Measurements from ENCODE around the gene ENAH.

Gene ENAH

DNA sequence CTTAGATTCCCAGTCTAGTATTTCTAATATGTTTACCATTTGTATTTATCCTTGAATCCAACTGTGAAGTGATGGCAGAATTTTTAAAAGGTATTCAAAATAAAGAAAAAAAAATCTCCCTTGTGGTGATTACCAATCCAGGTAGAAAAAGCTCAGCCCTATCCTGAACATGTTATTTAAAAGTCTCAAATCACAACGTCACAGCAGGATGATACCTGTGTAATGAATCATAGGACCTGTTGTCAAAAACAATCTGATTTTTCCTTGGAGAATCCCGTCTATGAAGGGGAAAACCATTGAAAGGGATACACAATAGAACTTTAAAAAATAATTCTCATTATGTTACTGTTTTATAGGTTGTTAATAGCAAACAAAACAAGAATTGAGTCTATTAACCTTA lies 148.1 kb downstream of the ENAH start:
- Histone ChIP-seq H3K4me3 (replicated peaks; ENCODE audit: insufficient read depth, low read length) (no peak overlapping the region), H3K27ac (replicated peaks) (no peak overlapping the region), H3K27me3 (ENCODE audit: insufficient read depth, poor library complexity, severe bottlenecking) (no peaks in the 10 kb centered on the region)
- TF ChIP-seq, protein P1, sequence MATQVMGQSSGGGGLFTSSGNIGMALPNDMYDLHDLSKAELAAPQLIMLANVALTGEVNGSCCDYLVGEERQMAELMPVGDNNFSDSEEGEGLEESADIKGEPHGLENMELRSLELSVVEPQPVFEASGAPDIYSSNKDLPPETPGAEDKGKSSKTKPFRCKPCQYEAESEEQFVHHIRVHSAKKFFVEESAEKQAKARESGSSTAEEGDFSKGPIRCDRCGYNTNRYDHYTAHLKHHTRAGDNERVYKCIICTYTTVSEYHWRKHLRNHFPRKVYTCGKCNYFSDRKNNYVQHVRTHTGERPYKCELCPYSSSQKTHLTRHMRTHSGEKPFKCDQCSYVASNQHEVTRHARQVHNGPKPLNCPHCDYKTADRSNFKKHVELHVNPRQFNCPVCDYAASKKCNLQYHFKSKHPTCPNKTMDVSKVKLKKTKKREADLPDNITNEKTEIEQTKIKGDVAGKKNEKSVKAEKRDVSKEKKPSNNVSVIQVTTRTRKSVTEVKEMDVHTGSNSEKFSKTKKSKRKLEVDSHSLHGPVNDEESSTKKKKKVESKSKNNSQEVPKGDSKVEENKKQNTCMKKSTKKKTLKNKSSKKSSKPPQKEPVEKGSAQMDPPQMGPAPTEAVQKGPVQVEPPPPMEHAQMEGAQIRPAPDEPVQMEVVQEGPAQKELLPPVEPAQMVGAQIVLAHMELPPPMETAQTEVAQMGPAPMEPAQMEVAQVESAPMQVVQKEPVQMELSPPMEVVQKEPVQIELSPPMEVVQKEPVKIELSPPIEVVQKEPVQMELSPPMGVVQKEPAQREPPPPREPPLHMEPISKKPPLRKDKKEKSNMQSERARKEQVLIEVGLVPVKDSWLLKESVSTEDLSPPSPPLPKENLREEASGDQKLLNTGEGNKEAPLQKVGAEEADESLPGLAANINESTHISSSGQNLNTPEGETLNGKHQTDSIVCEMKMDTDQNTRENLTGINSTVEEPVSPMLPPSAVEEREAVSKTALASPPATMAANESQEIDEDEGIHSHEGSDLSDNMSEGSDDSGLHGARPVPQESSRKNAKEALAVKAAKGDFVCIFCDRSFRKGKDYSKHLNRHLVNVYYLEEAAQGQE (IDR thresholded peaks at IDR 0.05; ENCODE audit: insufficient replicate concordance, low read depth) = no peak
- TF ChIP-seq SPI1 (IDR thresholded peaks at IDR 0.05; ENCODE audit: borderline replicate concordance, low read depth) = no peak
- no peak for TF ChIP-seq GABPA (IDR thresholded peaks at IDR 0.05; ENCODE audit: low read depth)
- TF ChIP-seq POLR2AphosphoS5 (IDR thresholded peaks at IDR 0.05; ENCODE audit: low read depth) = no peak
- TF ChIP-seq, protein P2, sequence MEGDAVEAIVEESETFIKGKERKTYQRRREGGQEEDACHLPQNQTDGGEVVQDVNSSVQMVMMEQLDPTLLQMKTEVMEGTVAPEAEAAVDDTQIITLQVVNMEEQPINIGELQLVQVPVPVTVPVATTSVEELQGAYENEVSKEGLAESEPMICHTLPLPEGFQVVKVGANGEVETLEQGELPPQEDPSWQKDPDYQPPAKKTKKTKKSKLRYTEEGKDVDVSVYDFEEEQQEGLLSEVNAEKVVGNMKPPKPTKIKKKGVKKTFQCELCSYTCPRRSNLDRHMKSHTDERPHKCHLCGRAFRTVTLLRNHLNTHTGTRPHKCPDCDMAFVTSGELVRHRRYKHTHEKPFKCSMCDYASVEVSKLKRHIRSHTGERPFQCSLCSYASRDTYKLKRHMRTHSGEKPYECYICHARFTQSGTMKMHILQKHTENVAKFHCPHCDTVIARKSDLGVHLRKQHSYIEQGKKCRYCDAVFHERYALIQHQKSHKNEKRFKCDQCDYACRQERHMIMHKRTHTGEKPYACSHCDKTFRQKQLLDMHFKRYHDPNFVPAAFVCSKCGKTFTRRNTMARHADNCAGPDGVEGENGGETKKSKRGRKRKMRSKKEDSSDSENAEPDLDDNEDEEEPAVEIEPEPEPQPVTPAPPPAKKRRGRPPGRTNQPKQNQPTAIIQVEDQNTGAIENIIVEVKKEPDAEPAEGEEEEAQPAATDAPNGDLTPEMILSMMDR (IDR thresholded peaks at IDR 0.05; ENCODE audit: insufficient read depth, low read length) = no peak
- DNase-seq (ENCODE audit: low read depth in 1 of 2, low spot score in 1 of 2) = no peak

DNA sequence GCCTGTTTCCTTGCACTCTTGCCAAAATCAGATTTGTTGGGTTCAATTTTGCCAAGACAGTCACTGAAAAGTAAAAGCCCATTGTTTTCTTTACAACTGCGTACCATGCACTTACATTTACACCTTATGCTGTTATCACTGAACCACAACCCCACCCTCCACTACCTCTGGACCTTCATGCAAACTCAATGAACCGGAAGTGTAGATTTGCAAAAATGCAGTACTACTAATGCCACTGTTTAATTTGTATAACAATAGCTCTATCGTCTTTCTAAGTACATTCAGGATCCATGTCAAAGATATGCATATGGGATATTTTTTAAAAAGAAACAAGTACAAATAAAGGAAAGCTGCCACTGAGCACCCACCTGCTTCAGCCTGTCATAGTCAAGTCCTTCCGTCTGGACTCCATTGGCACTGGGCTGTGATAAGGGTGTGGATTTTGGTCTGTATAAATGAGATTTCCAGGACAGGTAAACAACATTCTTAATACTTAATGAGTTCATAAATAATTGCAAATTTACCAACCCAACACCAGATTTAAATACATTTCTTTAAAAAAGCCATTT lies 152.2 kb downstream of the ENAH start:
- Histone ChIP-seq H3K27me3 (ENCODE audit: insufficient read depth, poor library complexity, severe bottlenecking) (no peaks in the 10 kb centered on the region), H3K4me3 (replicated peaks; ENCODE audit: insufficient read depth, low read length) (no peak overlapping the region), H3K27ac (replicated peaks) (no peak overlapping the region)
- no peak for DNase-seq (ENCODE audit: low read depth in 1 of 2, low spot score in 1 of 2)
- TF ChIP-seq GABPA (IDR thresholded peaks at IDR 0.05; ENCODE audit: low read depth) = no peak
- TF ChIP-seq, protein P2 (IDR thresholded peaks at IDR 0.05; ENCODE audit: insufficient read depth, low read length) = no peak
- no peak for TF ChIP-seq SPI1 (IDR thresholded peaks at IDR 0.05; ENCODE audit: borderline replicate concordance, low read depth)
- TF ChIP-seq POLR2AphosphoS5 (IDR thresholded peaks at IDR 0.05; ENCODE audit: low read depth) = no peak
- TF ChIP-seq, protein P1 (IDR thresholded peaks at IDR 0.05; ENCODE audit: insufficient replicate concordance, low read depth) = no peak

DNA sequence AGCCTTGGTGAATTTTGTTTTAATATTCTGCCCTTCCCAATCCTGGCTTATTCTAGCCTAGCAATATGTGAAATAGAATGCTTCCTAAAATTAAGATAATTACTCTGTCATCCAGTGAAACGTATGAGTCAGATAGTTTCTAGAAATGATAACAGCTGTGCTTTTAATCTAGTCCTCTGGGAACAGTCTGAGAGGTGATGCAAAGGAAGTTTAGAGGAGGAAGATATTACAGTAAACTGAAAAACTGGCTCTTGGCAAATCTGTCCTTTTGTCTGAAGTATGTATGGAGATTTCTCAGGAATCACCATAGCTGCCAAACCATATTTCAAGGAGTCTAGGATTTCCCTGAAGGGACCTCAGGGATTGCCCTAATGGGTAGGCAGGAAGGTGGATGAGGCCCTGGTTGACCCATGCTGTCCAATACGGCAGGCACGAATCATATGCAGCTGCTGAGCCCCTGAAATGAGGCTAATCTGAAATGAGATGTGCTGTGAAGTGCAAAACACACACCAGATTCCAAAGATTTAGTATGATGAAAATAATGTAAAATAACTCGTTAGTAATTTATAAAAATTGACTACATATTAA lies 154.3 kb downstream of the ENAH start:
- no peak overlapping the region for H3K27ac ChIP-seq (replicated peaks)
- no peaks in the 10 kb centered on the region for H3K27me3 ChIP-seq (ENCODE audit: insufficient read depth, poor library complexity, severe bottlenecking)
- no peak for DNase-seq (ENCODE audit: low read depth in 1 of 2, low spot score in 1 of 2)
- TF ChIP-seq POLR2AphosphoS5 (IDR thresholded peaks at IDR 0.05; ENCODE audit: low read depth) = no peak
- TF ChIP-seq GABPA (IDR thresholded peaks at IDR 0.05; ENCODE audit: low read depth) = no peak
- TF ChIP-seq, protein P1 (IDR thresholded peaks at IDR 0.05; ENCODE audit: insufficient replicate concordance, low read depth) = no peak
- TF ChIP-seq, protein P2 (IDR thresholded peaks at IDR 0.05; ENCODE audit: insufficient read depth, low read length) = no peak
- TF ChIP-seq SPI1 (IDR thresholded peaks at IDR 0.05; ENCODE audit: borderline replicate concordance, low read depth) = no peak
- H3K4me3 ChIP-seq (replicated peaks; ENCODE audit: insufficient read depth, low read length) = no peak overlapping the region

All from HL-60 (cell line).